HepG2 (cell line): ENCODE measurements around the gene FMNL2. TPM values are rescaled to one million over a fixed set of nuclear protein-coding genes. Genes with fewer than 3 reads are reported as not detected.

Source experiments
- CBX1 ChIP-seq: IDR thresholded peaks from one replicate; pipeline ENCODE4 v1.6.1; 2016; ENCODE audit warnings: antibody characterized with exemption, low read depth
- EP300 ChIP-seq, 3 experiments: sonication (generic) in 1 of 3; formaldehyde crosslinking in 1 of 3; IDR thresholded peaks; 2 replicates each; pipeline versions ENCODE4 v1.5.1 to v1.6.1; 2011 to 2020; ENCODE audit warnings: low read depth in 2 of 3, low read length in 2 of 3, borderline replicate concordance in 1 of 3, improper control_type of control experiment in 1 of 3, mild to moderate bottlenecking in 1 of 3, missing genetic modification reagents in 1 of 3, moderate library complexity in 1 of 3
- ETV5 ChIP-seq: IDR thresholded peaks from 2 replicates; pipeline ENCODE4 v1.6.1; 2018; ENCODE audit warnings: missing biosample characterization, missing genetic modification reagents, inconsistent platforms, borderline replicate concordance
- FOXA3 ChIP-seq: IDR thresholded peaks from 2 replicates; pipeline ENCODE4 v1.6.1; 2016; ENCODE audit warnings: missing genetic modification reagents, missing compliant biosample characterization
- GFI1 ChIP-seq: sonication (generic); formaldehyde crosslinking; IDR thresholded peaks from 2 replicates; pipeline ENCODE4 v1.5.0; 2020; ENCODE audit warnings: missing genetic modification reagents, mild to moderate bottlenecking, borderline replicate concordance
- HMG20A ChIP-seq: IDR thresholded peaks from 2 replicates; pipeline ENCODE4 v1.6.1; 2016; ENCODE audit warnings: borderline replicate concordance
- HNF4G ChIP-seq, 2 experiments: sonication (generic) in 1 of 2; formaldehyde crosslinking in 1 of 2; IDR thresholded peaks; 2 replicates each; pipeline versions ENCODE4 v1.4.0 to v1.6.1; 2011 to 2020; ENCODE audit warnings: borderline replicate concordance in 2 of 2, low read depth in 2 of 2, mild to moderate bottlenecking in 2 of 2, low read length in 1 of 2, missing genetic modification reagents in 1 of 2, moderate library complexity in 1 of 2
- KDM3A ChIP-seq: IDR thresholded peaks from 2 replicates; pipeline ENCODE4 v1.6.1; 2018; ENCODE audit warnings: low read depth, missing compliant biosample characterization
- NCOA5 ChIP-seq: sonication (generic); formaldehyde crosslinking; IDR thresholded peaks from 2 replicates; pipeline ENCODE4 v1.4.0; 2020; ENCODE audit warnings: missing genetic modification reagents
- POGZ ChIP-seq: sonication (generic); formaldehyde crosslinking; IDR thresholded peaks from 2 replicates; pipeline ENCODE4 v1.4.0; 2020; ENCODE audit warnings: mild to moderate bottlenecking, missing genetic modification reagents
- SRSF9 ChIP-seq: fragments of 200-400 bp; formaldehyde crosslinking; IDR thresholded peaks from 2 replicates; pipeline ENCODE4 v1.6.1; 2018; ENCODE audit warnings: borderline replicate concordance, mild to moderate bottlenecking, low read depth, low read length; ENCODE audit not compliant: insufficient read depth, poor library complexity, severe bottlenecking
- THAP11 ChIP-seq: IDR thresholded peaks from 2 replicates; pipeline ENCODE4 v1.6.1; 2016; ENCODE audit warnings: missing biosample characterization, missing genetic modification reagents
- TSC22D2 ChIP-seq: sonication (generic); formaldehyde crosslinking; IDR thresholded peaks from 2 replicates; pipeline ENCODE4 v1.5.1; 2020; ENCODE audit warnings: missing genetic modification reagents, mild to moderate bottlenecking, borderline replicate concordance
- ZFP1 ChIP-seq: IDR thresholded peaks from 2 replicates; pipeline ENCODE4 v1.6.1; 2016
- ZNF331 ChIP-seq: sonication (generic); formaldehyde crosslinking; IDR thresholded peaks from 2 replicates; pipeline ENCODE4 v1.4.0; 2020; ENCODE audit warnings: missing genetic modification reagents
- ZNF430 ChIP-seq: sonication (generic); formaldehyde crosslinking; IDR thresholded peaks from 2 replicates; pipeline ENCODE4 v1.9.0; 2021; ENCODE audit warnings: mild to moderate bottlenecking, missing genetic modification reagents
- ZNF703 ChIP-seq: sonication (generic); formaldehyde crosslinking; IDR thresholded peaks from 2 replicates; pipeline ENCODE4 v1.5.1; 2020; ENCODE audit warnings: missing genetic modification reagents, mild to moderate bottlenecking, moderate library complexity, borderline replicate concordance
- ZSCAN9 ChIP-seq: IDR thresholded peaks from 2 replicates; pipeline ENCODE4 v1.6.1; 2016; ENCODE audit warnings: borderline replicate concordance
- polyA plus RNA-seq, 8 experiments: library from polyadenylated mRNA; depleted of rRNA in 3 of 8; stranded (reverse) in 7 of 8; unstranded in 1 of 8; fragments of >200 nt; fragmentation: Illumina TruSeq in 4 of 8; extraction: Trizol in 4 of 8; gene quantifications; 2 replicates each; pipeline versions ENCODE4 v1.2.1 to v1.2.3, GENCODE V29; 2011 to 2016; ENCODE audit warnings: low read depth in 4 of 8, missing spikeins in 1 of 8, mixed read lengths in 1 of 8; ENCODE audit not compliant: insufficient read depth in 1 of 8
- total RNA-seq, 5 experiments: library from RNA; depleted of rRNA; stranded (reverse); fragments of >200 nt; fragmentation: Illumina TruSeq; extraction: Trizol; gene quantifications; 2 replicates each; pipeline ENCODE4 v1.2.3, GENCODE V29; 2016; ENCODE audit warnings: low read depth in 1 of 5
- TF ChIP-seq, protein P1 (sequence below): sonication (generic); formaldehyde crosslinking; IDR thresholded peaks from 2 replicates; pipeline ENCODE4; 2020; ENCODE audit warnings: missing genetic modification reagents, mild to moderate bottlenecking, borderline replicate concordance
- TF ChIP-seq, protein P2 (sequence below): sonication (generic); formaldehyde crosslinking; IDR thresholded peaks from 2 replicates; pipeline ENCODE4 v1.8.0; 2023; ENCODE audit warnings: mild to moderate bottlenecking, missing genetic modification reagents
- TF ChIP-seq, protein P3 (sequence below): sonication (generic); formaldehyde crosslinking; IDR thresholded peaks from 2 replicates; pipeline ENCODE4 v1.4.0; 2020; ENCODE audit warnings: missing genetic modification reagents, borderline replicate concordance
- TF ChIP-seq, protein P4 (sequence below): sonication (generic); formaldehyde crosslinking; IDR thresholded peaks from 2 replicates; pipeline ENCODE4 v1.4.0; 2020; ENCODE audit warnings: missing genetic modification reagents, low read depth, mild to moderate bottlenecking, borderline replicate concordance
- TF ChIP-seq, protein P5 (sequence below): fragments of 450-650 bp; IDR thresholded peaks from 2 replicates; pipeline ENCODE4 v1.6.1; 2017

FMNL2 gene
- total and polyA plus RNA-seq, 2 of the 13 experiments (the other 11 are each of a cell fraction or from before 2014, with no cell fraction given) = 66.5 to 67.7 TPM

DNA sequence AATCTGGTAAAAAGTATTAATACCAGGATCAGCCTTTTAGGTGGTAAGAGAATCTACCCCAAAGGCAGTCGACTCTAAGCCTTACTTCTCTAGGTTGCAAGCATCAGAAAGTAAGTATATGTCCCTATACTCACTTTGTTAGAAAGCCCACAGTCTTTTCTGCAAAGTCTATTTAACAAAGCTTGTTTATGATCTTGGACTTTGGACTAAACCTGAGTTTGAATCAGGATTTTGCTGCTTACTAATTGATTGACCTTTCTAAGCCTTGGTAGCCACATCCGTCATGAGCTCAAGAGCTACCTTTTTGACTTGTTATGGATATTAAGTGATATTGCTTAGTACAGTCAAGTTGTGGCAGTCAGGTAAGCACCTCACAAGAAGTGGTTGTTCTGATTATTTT is 18.4 kb downstream of the FMNL2 start (continued):
- TF ChIP-seq ZFP1 (CRISPR knock-in tag) = no peak
- 0 out of 2 replicates have a peak, but pooled peaks have one; percentile 47 for TF ChIP-seq HNF4G (IDR thresholded peaks at IDR 0.05; ENCODE audit: borderline replicate concordance, low read depth, low read length)
- no peak for TF ChIP-seq HNF4G (CRISPR knock-in tag; IDR thresholded peaks at IDR 0.05; ENCODE audit: borderline replicate concordance, low read depth)
- peak in 1 of 2 experiments; percentile 53; a peak in 2 of 4 replicates for TF ChIP-seq EP300 (IDR thresholded peaks at IDR 0.05; ENCODE audit: low read depth in 2 of 2, low read length in 2 of 2)
- no peak for TF ChIP-seq EP300 (CRISPR knock-in tag; IDR thresholded peaks at IDR 0.05; ENCODE audit: borderline replicate concordance)
- TF ChIP-seq KDM3A (CRISPR knock-in tag) = no peak
- TF ChIP-seq GFI1 (CRISPR knock-in tag) = peak; percentile 58; the same call in 1 of the 2 replicates
- TF ChIP-seq, protein P1, sequence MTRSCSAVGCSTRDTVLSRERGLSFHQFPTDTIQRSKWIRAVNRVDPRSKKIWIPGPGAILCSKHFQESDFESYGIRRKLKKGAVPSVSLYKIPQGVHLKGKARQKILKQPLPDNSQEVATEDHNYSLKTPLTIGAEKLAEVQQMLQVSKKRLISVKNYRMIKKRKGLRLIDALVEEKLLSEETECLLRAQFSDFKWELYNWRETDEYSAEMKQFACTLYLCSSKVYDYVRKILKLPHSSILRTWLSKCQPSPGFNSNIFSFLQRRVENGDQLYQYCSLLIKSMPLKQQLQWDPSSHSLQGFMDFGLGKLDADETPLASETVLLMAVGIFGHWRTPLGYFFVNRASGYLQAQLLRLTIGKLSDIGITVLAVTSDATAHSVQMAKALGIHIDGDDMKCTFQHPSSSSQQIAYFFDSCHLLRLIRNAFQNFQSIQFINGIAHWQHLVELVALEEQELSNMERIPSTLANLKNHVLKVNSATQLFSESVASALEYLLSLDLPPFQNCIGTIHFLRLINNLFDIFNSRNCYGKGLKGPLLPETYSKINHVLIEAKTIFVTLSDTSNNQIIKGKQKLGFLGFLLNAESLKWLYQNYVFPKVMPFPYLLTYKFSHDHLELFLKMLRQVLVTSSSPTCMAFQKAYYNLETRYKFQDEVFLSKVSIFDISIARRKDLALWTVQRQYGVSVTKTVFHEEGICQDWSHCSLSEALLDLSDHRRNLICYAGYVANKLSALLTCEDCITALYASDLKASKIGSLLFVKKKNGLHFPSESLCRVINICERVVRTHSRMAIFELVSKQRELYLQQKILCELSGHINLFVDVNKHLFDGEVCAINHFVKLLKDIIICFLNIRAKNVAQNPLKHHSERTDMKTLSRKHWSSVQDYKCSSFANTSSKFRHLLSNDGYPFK (CRISPR knock-in tag) = no peak
- TF ChIP-seq ZSCAN9 (CRISPR knock-in tag) = no peak
- TF ChIP-seq ZNF331 (CRISPR knock-in tag) = no peak
- TF ChIP-seq ZNF430 = no peak
- TF ChIP-seq, protein P2, sequence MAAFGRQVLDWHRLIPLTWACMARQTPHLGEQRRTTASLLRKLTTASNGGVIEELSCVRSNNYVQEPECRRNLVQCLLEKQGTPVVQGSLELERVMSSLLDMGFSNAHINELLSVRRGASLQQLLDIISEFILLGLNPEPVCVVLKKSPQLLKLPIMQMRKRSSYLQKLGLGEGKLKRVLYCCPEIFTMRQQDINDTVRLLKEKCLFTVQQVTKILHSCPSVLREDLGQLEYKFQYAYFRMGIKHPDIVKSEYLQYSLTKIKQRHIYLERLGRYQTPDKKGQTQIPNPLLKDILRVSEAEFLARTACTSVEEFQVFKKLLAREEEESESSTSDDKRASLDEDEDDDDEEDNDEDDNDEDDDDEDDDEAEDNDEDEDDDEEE (CRISPR knock-in tag) = no peak
- TF ChIP-seq, protein P3, sequence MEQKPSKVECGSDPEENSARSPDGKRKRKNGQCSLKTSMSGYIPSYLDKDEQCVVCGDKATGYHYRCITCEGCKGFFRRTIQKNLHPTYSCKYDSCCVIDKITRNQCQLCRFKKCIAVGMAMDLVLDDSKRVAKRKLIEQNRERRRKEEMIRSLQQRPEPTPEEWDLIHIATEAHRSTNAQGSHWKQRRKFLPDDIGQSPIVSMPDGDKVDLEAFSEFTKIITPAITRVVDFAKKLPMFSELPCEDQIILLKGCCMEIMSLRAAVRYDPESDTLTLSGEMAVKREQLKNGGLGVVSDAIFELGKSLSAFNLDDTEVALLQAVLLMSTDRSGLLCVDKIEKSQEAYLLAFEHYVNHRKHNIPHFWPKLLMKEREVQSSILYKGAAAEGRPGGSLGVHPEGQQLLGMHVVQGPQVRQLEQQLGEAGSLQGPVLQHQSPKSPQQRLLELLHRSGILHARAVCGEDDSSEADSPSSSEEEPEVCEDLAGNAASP (CRISPR knock-in tag) = no peak
- TF ChIP-seq, protein P4, sequence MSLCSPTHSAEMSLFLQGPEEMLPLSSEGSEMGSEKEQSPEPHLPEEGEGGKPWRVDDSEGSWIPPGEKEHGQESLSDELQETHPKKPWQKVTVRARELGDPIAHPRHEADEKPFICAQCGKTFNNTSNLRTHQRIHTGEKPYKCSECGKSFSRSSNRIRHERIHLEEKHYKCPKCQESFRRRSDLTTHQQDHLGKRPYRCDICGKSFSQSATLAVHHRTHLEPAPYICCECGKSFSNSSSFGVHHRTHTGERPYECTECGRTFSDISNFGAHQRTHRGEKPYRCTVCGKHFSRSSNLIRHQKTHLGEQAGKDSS (CRISPR knock-in tag) = no peak
- no peak for TF ChIP-seq ZNF703 (CRISPR knock-in tag)
- TF ChIP-seq, protein P5, sequence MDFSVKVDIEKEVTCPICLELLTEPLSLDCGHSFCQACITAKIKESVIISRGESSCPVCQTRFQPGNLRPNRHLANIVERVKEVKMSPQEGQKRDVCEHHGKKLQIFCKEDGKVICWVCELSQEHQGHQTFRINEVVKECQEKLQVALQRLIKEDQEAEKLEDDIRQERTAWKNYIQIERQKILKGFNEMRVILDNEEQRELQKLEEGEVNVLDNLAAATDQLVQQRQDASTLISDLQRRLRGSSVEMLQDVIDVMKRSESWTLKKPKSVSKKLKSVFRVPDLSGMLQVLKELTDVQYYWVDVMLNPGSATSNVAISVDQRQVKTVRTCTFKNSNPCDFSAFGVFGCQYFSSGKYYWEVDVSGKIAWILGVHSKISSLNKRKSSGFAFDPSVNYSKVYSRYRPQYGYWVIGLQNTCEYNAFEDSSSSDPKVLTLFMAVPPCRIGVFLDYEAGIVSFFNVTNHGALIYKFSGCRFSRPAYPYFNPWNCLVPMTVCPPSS = no peak
- peak; percentile 35; the same call in 1 of the 2 replicates for TF ChIP-seq ETV5 (CRISPR knock-in tag)
- TF ChIP-seq TSC22D2 (CRISPR knock-in tag) = no peak
- TF ChIP-seq FOXA3 (CRISPR knock-in tag) = peak; percentile 73
- no peak for TF ChIP-seq SRSF9
- TF ChIP-seq POGZ (CRISPR knock-in tag) = 0 out of 2 replicates have a peak, but pooled peaks have one; percentile 36
- TF ChIP-seq HMG20A (CRISPR knock-in tag) = peak; percentile 54; the same call in 1 of the 2 replicates
- TF ChIP-seq THAP11 (CRISPR knock-in tag) = peak; percentile 26; the same call in 1 of the 2 replicates
- no peak for TF ChIP-seq CBX1
- TF ChIP-seq NCOA5 (CRISPR knock-in tag) = no peak
